NCI-H1048 (cell line): Measurements from ENCODE around the gene KCNE1.
"Not testable (repeated sequence)": the region's sequence is repeated elsewhere in the genome, so short reads cannot be mapped to it uniquely, and the experiment has no call there.

Source experiments
- DNase-seq: peaks from one replicate; lab custom pipeline; 2025; lab: John Stamatoyannopoulos, UW

The KCNE1 gene

DNA sequence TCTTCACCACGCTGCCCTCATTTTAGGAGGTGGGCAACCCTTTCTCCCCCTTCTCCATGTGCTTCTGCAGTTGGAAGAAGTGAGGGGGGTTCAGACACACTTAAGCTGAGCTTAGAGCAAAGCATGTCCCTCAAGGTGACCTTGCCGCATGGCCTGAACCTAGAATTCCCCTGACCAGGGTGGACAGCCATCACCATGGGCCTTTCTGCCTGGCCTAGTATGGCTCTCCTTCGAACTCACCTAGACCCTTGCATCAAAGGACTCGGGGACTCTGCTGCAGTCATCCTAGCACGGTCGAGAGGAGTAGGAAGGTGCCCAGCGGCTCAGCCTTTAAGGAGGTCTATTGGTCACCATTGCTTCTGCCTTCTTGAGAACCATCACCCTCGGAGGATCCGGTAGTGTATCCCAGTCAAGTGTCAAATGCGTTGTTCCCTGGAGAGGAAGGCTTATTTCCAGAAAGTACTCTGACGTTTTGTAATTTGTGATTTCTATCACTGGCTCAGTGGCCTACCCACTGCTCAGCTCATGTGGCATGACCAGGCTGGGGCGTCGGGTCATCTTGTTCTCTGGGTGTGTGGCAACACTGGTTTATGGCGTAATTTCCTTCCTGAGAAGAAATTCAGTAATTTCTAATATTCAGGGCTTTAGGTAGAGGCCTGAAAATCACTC lies at the start of gene KCNE1:
KCNE1 (minus strand) TSS at position 424 of the 669 bp plus-strand sequence. CDS start 62,576 bp downstream, outside the sequence.
- DNase-seq: no peak

GRCh38 chr21:34561806-34562205 lies 49.8 kb upstream of the KCNE1 start:
- DNase-seq: no peak

GRCh38 chr21:34560609-34561008 lies 48.6 kb upstream of the KCNE1 start:
- no peak for DNase-seq

GRCh38 chr21:34560021-34560420 lies 48.0 kb upstream of the KCNE1 start:
- DNase-seq: no peak

GRCh38 chr21:34559089-34559631 lies 47.1 kb upstream of the KCNE1 start:
- peak; percentile 48 for DNase-seq

- DNase-seq: no peak
These were observed 46.2 kb upstream of the KCNE1 start for GRCh38 chr21:34558166-34558565.

DNA sequence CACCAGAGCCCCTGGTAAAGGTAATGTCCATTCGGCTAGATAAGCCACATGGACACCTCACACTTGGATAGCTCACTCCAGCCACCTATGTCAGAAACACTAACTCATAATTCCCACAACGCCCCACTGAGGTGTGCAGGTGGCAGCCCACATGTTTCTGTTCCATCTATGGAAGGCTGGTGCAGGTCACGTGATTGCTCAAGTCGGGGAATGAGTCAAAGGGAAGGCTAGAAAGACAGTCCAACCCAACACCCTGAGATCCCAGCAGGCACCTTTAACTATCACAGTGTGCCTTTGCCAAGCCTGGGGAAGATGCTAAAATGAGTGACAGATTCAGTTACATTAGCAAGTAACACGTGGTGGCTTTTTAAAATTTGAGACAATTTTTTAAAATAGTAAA lies 45.3 kb upstream of the KCNE1 start:
- no peak for DNase-seq

GRCh38 chr21:34554670-34555069 lies 42.7 kb upstream of the KCNE1 start:
- not testable (repeated sequence) for DNase-seq

- DNase-seq: no peak
These were observed 42.2 kb upstream of the KCNE1 start for GRCh38 chr21:34554227-34554626.

- DNase-seq: no peak
These were observed 41.3 kb upstream of the KCNE1 start for GRCh38 chr21:34553151-34553952.

DNA sequence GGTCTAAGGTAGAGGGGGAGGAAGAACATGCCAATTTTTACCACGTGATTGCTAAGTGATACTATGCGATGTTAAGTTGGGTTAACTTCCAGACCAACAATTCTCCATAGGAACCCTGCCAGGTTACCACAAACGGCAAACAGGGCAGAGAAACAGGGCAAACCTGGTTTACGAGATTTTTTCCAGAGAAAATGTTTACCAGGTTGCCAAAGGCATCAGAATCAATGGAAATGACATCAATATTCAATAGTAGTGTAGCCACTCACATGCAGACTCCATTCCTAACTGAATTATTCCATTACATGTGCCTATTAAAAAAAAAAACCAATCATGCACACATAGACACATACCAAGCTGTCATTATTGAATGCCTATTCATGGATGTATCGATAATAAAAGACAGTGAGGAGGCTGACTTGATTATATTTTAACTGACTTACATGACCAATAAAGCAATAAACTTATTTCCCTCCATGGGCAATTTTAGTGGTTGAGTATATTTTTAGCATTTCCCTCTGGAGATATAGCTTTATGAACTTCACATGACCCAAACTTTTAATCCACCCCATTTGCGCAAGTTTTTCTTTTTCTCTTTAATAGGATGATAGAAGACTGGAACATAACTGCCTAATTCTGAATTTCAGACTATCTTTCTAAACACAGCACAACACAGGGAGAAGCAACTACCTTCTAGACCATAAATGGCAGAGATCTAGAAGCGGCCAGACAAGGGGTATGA lies 40.5 kb upstream of the KCNE1 start:
- DNase-seq: no peak

DNA sequence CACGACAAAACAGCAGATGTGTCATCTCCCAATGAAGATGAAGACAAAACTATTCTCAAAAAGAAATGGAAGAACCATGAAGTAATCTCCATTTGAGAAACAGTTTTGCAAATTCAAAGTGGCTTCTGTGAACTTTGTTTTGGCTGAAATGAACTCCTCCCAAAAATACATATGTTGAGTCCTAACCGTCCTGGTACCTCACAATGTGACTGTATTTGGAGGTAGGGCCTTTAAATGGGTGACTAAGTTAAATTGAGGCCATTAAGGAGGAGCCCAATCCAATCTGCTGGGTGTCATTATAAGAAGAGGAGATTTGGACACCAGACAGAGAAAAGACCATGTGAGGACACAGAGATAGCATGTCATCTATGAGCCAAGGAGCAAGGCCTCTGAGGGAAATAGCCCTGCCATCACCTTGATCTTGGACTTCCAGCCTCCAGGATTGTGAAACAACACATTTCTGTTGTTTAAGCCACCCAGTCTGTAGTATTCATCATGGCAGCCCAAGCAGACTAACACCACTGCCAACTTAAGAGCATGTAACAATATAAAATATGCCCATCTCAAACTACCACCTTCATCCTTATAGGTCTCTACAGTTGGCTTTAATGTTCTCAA lies 38.3 kb upstream of the KCNE1 start:
- DNase-seq: no peak

DNA sequence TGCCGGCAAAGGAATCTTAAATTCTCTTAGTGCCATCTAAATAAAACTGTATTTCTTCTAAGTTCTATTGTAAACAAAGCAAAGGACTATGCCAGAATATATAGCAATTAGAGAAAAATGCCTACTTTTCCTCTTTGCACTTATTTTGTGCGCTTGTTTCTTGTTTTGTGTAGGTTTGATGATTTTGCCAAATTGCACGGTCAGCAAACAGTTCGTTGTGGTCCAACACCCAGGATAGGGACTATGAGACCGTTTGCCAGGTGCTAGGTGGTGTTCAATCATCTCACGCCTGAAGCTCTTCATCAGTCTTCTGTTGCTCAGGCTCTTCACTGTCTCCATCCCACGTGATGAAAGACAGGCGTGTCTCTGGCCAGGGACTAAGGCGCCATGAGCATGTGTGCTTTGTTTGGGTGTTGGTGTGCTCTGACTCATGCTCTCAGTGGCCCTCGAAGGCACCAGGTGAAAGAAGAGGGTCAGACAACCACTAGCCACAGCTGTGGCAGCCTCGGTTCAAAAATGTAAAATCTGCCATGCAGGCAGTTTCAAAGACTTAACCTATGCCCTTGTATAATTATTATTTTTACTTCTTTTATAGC lies 36.9 kb upstream of the KCNE1 start:
- no peak for DNase-seq

- DNase-seq: no peak
These were observed 34.5 kb upstream of the KCNE1 start for GRCh38 chr21:34546542-34546941.

DNA sequence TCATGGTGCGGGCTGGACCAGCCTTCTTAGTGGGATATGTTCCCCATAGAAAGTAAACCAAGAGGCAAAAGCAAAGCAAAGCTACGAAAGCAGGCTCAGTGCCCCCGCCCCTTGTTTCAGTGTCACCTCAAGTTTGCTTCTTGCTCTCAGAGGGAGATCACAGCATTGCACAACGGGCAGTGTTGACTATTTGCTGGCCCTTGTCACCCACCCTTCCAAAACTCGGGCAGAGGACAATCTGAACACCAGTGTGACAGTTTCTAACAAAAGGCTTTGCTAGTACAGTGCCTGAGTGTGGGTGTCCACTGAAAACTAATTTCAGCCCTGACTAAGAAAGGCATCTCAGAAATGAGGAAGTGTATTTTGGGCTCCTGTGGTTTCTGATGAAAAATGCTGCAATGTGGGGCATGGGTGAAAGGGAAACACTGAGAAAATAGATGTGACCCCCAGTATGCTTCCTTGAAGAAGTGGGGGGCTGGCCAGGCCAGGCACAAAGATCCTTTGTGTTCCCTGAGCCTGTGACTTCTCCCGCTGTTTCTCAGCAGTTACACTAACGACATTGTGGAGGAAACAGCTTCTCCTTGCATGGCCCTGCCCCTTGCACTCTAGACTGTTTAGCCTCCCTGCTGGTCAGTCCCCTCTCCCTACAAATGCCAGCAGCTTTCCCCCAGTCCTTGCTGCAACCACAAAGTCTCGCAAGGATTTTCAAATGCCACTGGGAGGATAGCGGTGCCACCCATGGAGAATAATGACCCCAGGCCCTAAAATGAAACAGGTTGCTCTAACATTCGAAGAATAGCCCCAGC lies 33.3 kb upstream of the KCNE1 start:
- DNase-seq: no peak

DNA sequence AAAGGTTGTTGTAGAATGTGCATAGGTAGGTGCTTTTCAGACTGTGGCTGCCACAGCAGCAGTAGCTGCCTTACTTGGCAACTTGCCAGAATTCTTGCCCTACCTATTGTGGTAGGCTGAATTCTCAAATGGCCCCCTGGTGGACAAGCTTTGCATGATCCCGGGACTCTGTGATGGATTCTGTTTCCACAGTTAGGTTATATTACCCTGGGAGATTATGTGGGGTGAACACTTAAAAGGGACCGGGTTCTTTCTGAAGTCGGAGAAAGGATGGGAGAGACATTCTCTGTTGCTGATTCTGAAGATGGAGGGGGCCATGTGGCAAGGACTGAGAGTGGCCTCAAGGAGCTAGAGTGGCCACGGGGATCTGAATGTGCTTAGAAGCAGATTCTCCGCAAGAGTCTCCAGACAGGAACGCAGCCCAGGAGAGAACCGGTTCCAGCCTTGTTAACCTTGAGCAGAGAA lies 32.1 kb upstream of the KCNE1 start:
- peak; percentile 13 for DNase-seq

- no peak for DNase-seq
These were observed 31.0 kb upstream of the KCNE1 start for GRCh38 chr21:34543017-34543416.

GRCh38 chr21:34540206-34540605 lies 28.2 kb upstream of the KCNE1 start:
- no peak for DNase-seq

DNA sequence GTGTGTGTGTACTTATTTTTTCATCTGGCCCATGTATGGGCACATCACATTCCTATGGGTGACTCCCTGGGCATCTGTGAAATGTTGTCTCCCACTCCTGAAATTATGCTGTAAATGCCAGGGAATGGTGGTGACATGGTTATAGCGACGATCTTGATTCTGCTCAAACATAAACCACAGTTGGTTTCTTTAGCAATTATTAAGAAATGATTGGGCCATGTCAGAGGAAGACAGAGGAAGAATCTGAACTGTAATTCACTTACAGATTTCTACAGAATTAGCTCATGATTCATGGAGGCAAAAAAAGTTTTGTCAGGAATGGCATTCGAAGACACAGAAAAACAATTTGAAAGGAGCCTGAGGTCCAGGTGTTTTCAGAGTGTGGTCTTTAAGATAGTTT lies 25.8 kb upstream of the KCNE1 start:
- DNase-seq: no peak

DNA sequence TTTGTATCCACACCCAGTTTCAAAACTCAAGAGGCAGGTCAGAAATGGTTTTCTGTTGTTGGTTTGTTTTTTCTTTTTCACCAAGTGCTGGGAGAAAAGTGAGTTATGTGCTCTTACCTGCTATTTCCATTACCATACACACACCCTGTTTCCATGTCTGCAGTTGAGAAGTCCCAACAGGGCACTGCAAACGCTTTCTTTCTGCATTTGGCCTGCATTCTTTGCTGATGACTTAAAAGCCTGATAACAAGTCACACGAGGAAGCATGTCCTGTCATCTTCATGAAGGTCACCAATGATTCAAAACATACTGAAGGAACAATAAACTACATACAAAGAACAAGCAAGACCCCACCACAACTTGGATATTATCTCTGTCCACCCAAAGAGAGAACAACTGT lies 24.8 kb upstream of the KCNE1 start:
- DNase-seq: no peak

GRCh38 chr21:34536311-34536710 lies 24.3 kb upstream of the KCNE1 start:
- DNase-seq: no peak
